ENCODE results near the gene CA7.

The CA7 gene

DNA sequence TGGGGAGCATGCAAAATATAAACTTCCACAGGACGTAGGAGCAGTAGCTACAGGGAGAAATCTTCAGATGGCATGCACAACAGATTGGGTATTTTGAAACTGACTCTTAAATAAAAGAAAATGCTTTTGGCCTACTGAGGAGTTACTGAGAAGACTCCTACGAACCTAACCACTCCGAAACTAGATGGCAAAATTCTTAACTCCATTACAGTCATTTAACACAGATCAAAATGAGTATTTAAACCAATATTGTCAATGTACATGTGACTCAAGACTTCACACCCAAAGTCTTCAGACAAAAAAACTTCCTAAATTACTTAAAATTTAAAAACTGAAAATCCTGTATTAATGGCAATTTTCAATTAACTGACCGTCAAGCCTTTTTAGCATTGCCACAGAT, 34.4 kb upstream of the CA7 start:
- Histone ChIP-seq H3K4me3 (no peak overlapping the region), H3K9me3 (no peaks in the 10 kb centered on the region), H3K27me3 (no peaks in the 10 kb centered on the region), H3K4me1 (no peaks in the 10 kb centered on the region), H3K27ac (no peak overlapping the region), H3K36me3 (peaks cover 79 to 98% (median 80%) of the 10 kb centered on the region in 3 donors)
- DNase-seq: no peak
- no peak for TF ChIP-seq CTCF (IDR thresholded peaks at IDR 0.05)
- intact Hi-C loops (cut with DNase I; ENCODE audit: low total_unique reads): no loop called here

GRCh38 chr16:66810391-66810790, 33.8 kb upstream of the CA7 start:
- H3K4me1 ChIP-seq: no peaks in the 10 kb centered on the region
- H3K4me3 ChIP-seq: no peak overlapping the region
- intact Hi-C loops (cut with DNase I; ENCODE audit: low total_unique reads): no loop called here
- no peak overlapping the region for H3K27ac ChIP-seq
- H3K36me3 ChIP-seq: peaks cover 77 to 98% (median 78%) of the 10 kb centered on the region in 3 donors
- DNase-seq: no peak
- H3K9me3 ChIP-seq: no peaks in the 10 kb centered on the region
- H3K27me3 ChIP-seq: no peaks in the 10 kb centered on the region
- no peak for TF ChIP-seq CTCF (IDR thresholded peaks at IDR 0.05)

- Histone ChIP-seq H3K27ac (no peak overlapping the region), H3K4me1 (no peaks in the 10 kb centered on the region), H3K4me3 (no peak overlapping the region), H3K27me3 (no peaks in the 10 kb centered on the region), H3K36me3 (peaks cover 77 to 99% (median 81%) of the 10 kb centered on the region in 3 donors), H3K9me3 (no peaks in the 10 kb centered on the region)
- TF ChIP-seq CTCF (IDR thresholded peaks at IDR 0.05): no peak
- no peak for DNase-seq
- intact Hi-C loops (cut with DNase I; ENCODE audit: low total_unique reads): no loop called here
Measured at GRCh38 chr16:66811043-66811442, 33.2 kb upstream of the CA7 start.

- intact Hi-C loops (cut with DNase I; ENCODE audit: low total_unique reads): no loop called here
- peaks cover 81 to 100% (median 84%) of the 10 kb centered on the region in 3 donors for H3K36me3 ChIP-seq
- TF ChIP-seq CTCF (IDR thresholded peaks at IDR 0.05): no peak
- no peak for DNase-seq
- no peak overlapping the region for H3K4me3 ChIP-seq
- no peaks in the 10 kb centered on the region for H3K27me3 ChIP-seq
- no peak overlapping the region for H3K27ac ChIP-seq
- H3K4me1 ChIP-seq: no peaks in the 10 kb centered on the region
- no peaks in the 10 kb centered on the region for H3K9me3 ChIP-seq
Measured at GRCh38 chr16:66814734-66815133, 29.5 kb upstream of the CA7 start.

DNA sequence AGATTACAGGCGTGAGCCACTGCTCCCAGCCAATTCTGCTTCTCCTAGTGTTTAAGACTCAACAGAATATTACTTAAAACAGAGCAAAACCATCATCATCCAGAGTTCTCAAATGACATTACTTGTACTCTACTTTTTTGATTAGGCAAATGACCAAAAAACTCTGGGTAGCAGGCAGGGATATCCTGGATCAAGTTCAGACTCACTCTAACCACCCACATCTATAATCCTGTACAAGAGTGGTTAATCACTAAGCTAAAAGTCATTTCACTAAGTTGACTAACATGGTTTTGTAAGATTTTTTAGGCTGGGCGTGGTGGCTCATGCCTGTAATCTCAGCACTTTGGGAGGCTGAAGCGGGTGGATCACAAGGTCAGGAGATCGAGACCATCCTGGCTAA, 20.2 kb upstream of the CA7 start:
- no peak for TF ChIP-seq CTCF (IDR thresholded peaks at IDR 0.05)
- H3K27ac ChIP-seq: no peak overlapping the region
- DNase-seq: no peak
- no peaks in the 10 kb centered on the region for H3K9me3 ChIP-seq
- peaks cover 0 to 9% (median 4%) of the 10 kb centered on the region in 4 donors for H3K4me1 ChIP-seq
- peaks cover 32 to 78% (median 48%) of the 10 kb centered on the region in 3 donors for H3K36me3 ChIP-seq
- intact Hi-C loops (cut with DNase I; ENCODE audit: low total_unique reads): loop anchor here (10.0 kb wide), 1 partner anchor 209 kb away; no protein-coding TSS in a partner anchor
- H3K27me3 ChIP-seq: no peaks in the 10 kb centered on the region
- no peak overlapping the region for H3K4me3 ChIP-seq

Data from tibial artery (tissue), 4 donors.